ENCODE results near the gene PPOX. TPM values are rescaled to one million over a fixed set of nuclear protein-coding genes. Genes with fewer than 3 reads are reported as not detected.

PPOX gene
- total RNA-seq, 3 donors from 2014 or later: 15.0 to 21.9 (median 16.3) TPM

DNA sequence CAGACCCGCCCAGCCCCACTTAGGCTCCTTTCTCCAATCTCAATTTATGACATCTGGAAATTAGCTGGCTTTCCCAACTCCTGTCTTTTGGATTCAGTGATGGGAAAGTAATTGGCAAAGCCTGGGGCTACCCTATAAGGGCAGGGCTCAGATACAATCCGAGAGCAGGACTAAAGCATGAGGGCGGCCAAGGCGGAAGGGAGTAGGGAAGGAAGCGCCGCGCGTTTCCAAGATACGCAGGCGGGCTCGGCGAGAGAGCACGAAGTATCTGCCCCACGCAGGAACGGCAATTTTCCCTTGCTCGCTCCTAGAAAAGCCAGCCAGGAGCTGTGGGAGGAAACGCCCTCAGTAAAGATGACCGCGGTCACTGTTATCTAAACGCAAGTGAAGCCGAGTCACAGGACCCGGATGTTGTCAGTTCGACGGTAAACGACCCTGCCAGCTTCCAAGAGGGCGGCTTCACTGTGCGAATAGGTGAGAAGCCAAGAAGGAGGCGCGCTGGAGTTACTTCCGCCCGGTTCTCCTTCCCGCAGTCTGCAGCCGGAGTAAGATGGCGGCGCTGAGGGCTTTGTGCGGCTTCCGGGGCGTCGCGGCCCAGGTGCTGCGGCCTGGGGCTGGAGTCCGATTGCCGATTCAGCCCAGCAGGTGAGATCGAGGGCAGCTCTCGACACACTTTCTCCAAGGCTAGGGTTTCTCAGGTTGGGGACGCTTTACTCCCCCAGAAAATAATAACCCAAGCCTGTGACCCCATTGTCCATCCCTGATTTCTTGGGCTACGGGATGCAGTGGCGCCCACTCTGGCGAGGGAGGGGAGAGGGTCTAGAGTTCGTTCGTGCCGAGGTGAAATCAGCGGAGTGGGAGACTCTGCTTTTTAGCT lies 35.8 kb downstream of the PPOX start, which contains the start of gene NDUFS2:
NDUFS2 (plus strand) TSS at position 532 of the 877 bp plus-strand sequence; CDS start at position 551, 19 bp downstream.
- ATAC-seq (peak; percentile 96), DNase-seq (peak; percentile 96 to 98 (median 98))
- Histone ChIP-seq H3K36me3 (ENCODE audit: low read depth) (peaks cover 4% of the 10 kb centered on the region), H3K4me1 (ENCODE audit: low read depth) (peaks cover 26% of the 10 kb centered on the region), H3K4me3 (peak within 1 kb of the TSS; percentile 59), H3K9me3 (no peaks in the 10 kb centered on the region)
- intact Hi-C loops (cut with DNase I, micrococcal nuclease): no loop called here
- TF ChIP-seq, protein P1, sequence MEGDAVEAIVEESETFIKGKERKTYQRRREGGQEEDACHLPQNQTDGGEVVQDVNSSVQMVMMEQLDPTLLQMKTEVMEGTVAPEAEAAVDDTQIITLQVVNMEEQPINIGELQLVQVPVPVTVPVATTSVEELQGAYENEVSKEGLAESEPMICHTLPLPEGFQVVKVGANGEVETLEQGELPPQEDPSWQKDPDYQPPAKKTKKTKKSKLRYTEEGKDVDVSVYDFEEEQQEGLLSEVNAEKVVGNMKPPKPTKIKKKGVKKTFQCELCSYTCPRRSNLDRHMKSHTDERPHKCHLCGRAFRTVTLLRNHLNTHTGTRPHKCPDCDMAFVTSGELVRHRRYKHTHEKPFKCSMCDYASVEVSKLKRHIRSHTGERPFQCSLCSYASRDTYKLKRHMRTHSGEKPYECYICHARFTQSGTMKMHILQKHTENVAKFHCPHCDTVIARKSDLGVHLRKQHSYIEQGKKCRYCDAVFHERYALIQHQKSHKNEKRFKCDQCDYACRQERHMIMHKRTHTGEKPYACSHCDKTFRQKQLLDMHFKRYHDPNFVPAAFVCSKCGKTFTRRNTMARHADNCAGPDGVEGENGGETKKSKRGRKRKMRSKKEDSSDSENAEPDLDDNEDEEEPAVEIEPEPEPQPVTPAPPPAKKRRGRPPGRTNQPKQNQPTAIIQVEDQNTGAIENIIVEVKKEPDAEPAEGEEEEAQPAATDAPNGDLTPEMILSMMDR (IDR thresholded peaks at IDR 0.05): peak; percentile 15

DNA sequence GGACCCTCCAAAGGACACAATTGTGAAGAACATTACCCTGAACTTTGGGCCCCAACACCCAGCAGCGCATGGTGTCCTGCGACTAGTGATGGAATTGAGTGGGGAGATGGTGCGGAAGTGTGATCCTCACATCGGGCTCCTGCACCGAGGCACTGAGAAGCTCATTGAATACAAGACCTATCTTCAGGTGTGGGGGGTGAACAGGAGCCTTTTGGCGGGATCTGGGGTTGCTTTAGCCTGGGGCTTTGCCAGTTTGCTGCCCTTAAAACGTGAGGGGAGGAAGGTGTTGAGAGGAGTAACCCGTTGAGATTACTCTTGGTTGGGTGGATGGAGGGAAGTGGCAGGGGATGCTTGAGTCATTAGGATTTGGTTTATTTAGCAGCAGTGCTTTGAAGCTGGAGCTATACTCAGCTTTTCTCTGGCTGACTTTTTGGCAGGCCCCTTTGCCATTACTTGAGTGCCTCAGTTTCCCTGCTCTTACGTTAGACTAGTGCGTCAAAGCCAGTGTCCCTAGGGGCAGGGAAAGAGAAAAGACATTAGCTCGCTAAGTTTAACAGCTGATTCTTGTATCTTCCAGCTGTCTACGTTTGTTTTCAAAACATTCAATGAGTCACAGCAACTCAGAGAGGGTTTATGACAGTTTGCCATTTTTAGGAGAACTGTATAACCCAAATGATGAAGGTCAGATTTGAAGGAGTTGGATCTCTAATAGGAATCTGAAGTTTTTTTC lies 40.4 kb downstream of the PPOX start:
- Histone ChIP-seq H3K36me3 (ENCODE audit: low read depth) (peaks cover 5% of the 10 kb centered on the region), H3K4me1 (ENCODE audit: low read depth) (peaks cover 22% of the 10 kb centered on the region), H3K9me3 (no peaks in the 10 kb centered on the region), H3K4me3 (no peak overlapping the region)
- intact Hi-C loops (cut with DNase I, micrococcal nuclease): no loop called here
- no peak for ATAC-seq
- TF ChIP-seq, protein P1 (IDR thresholded peaks at IDR 0.05): no peak
- no peak for DNase-seq

DNA sequence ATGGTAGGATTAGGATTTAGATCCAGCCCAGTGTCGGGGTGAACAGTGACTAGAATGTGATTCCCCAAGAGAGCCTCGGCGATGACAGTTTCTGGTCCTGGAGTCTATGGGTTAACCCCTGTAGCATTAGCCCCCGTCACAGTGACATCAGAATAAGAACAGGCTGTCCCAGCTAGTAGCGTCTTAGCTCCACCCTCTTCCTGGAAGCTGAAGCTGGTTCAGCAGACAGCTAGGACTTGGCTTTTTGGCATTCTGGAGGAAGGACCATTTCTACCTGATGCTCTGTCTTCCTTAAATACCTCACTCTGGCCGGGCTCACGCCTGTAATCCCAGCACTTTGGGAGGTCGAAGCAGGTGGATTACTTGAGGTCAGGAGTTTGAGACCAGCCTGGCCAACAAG lies 40.9 kb downstream of the PPOX start:
- Histone ChIP-seq H3K9me3 (no peaks in the 10 kb centered on the region), H3K36me3 (ENCODE audit: low read depth) (peaks cover 8% of the 10 kb centered on the region), H3K4me1 (ENCODE audit: low read depth) (peaks cover 17% of the 10 kb centered on the region), H3K4me3 (no peak overlapping the region)
- DNase-seq (peak in 1 of 3 donors; percentile 50), ATAC-seq (peak; percentile 17)
- intact Hi-C loops (cut with DNase I, micrococcal nuclease): no loop called here
- TF ChIP-seq, protein P1 (IDR thresholded peaks at IDR 0.05): no peak

DNA sequence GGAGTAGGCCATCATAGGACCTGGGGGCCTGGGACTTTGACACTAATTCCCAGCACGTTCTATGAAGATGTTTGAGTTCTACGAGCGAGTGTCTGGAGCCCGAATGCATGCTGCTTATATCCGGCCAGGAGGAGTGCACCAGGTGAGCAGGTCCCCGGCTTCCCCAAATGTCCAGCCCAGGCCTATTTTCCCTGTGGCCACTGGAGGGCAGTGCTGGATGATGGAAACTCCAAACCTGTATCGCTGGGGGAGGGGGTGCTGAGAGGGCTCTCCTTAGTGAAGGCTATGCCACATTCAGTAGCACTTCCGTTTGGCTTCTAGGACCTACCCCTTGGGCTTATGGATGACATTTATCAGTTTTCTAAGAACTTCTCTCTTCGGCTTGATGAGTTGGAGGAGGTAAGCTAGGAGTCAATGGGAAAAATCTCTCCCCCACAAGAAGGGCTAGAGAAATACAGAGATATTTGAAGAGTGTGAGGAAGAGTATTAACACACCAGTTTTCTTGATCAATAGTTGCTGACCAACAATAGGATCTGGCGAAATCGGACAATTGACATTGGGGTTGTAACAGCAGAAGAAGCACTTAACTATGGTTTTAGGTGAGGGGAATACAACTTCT lies 43.7 kb downstream of the PPOX start:
- intact Hi-C loops (cut with DNase I, micrococcal nuclease): no loop called here
- H3K36me3 ChIP-seq (ENCODE audit: low read depth): peaks cover 14% of the 10 kb centered on the region

DNA sequence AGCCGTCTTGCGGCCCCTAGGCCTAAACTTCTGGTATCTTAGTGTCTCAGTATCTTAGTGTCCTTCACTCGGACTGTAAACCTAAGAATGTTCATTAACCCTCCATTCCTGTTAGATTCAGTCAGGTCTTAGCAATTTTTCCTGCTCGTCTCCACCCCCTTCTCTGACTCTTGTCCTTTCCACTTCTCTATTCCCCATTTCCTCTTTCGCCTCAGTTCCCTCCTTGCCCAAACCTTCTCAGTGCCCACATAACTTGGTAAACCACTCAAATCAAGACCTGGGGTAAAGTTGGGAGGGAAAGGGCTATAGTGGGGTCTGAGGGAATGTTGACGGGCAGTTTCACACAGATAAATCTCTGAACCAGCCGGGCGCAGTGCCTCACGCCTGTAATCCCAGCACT lies 48.1 kb downstream of the PPOX start:
- intact Hi-C loops (cut with DNase I, micrococcal nuclease): no loop called here
- ATAC-seq: no peak
- no peak overlapping the region for H3K4me3 ChIP-seq

More for the DNA sequence above, 43.7 kb downstream of the PPOX start:
- DNase-seq (peak; percentile 62 to 78 (median 75)), ATAC-seq (peak; percentile 92)
- no peaks in the 10 kb centered on the region for H3K9me3 ChIP-seq
- no peak overlapping the region for H3K4me3 ChIP-seq
- peaks cover 6% of the 10 kb centered on the region for H3K4me1 ChIP-seq (ENCODE audit: low read depth)
- TF ChIP-seq, protein P1 (IDR thresholded peaks at IDR 0.05): peak; percentile 79

More for the DNA sequence above, 48.1 kb downstream of the PPOX start:
- TF ChIP-seq, protein P1 (IDR thresholded peaks at IDR 0.05): no peak
- DNase-seq: no peak
- H3K9me3 ChIP-seq: no peaks in the 10 kb centered on the region
- peaks cover 14% of the 10 kb centered on the region for H3K36me3 ChIP-seq (ENCODE audit: low read depth)
- H3K4me1 ChIP-seq (ENCODE audit: low read depth): peaks cover 2% of the 10 kb centered on the region

Data from mucosa of descending colon (tissue), 3 donors.